NK-92 (cell line): ENCODE results near the gene MICALL2.
"Not testable (repeated sequence)": the region's sequence is repeated elsewhere in the genome, so short reads cannot be mapped to it uniquely, and the experiment has no call there.

Experiments used
- DNase-seq: peaks from one replicate; lab custom pipeline; 2025; ENCODE audit not compliant: unreplicated experiment; lab: John Stamatoyannopoulos, UW

Gene MICALL2

GRCh38 chr7:1449501-1449900, 9.8 kb downstream of the MICALL2 start:
- no peak for DNase-seq

- DNase-seq: no peak
These were observed 10.3 kb downstream of the MICALL2 start for GRCh38 chr7:1448958-1449357.

- DNase-seq: no peak
These were observed 11.6 kb downstream of the MICALL2 start for GRCh38 chr7:1447551-1448244.

GRCh38 chr7:1447112-1447511, 12.2 kb downstream of the MICALL2 start:
- no peak for DNase-seq

GRCh38 chr7:1446620-1447032, 12.6 kb downstream of the MICALL2 start:
- DNase-seq: no peak

- not testable (repeated sequence) for DNase-seq
These were observed 13.2 kb downstream of the MICALL2 start for GRCh38 chr7:1446026-1446425.

GRCh38 chr7:1445341-1445740, 13.9 kb downstream of the MICALL2 start:
- no peak for DNase-seq

GRCh38 chr7:1444925-1445322, 14.3 kb downstream of the MICALL2 start:
- no peak for DNase-seq

- DNase-seq: no peak
These were observed 14.9 kb downstream of the MICALL2 start for GRCh38 chr7:1444214-1444924.

- DNase-seq: not testable (repeated sequence)
These were observed 15.6 kb downstream of the MICALL2 start for GRCh38 chr7:1443587-1444200.

GRCh38 chr7:1442355-1443124, 16.7 kb downstream of the MICALL2 start:
- no peak for DNase-seq

- no peak for DNase-seq
These were observed 17.5 kb downstream of the MICALL2 start for GRCh38 chr7:1441615-1442354.

- DNase-seq: no peak
These were observed 18.6 kb downstream of the MICALL2 start for GRCh38 chr7:1440620-1441019.

- no peak for DNase-seq
These were observed 19.6 kb downstream of the MICALL2 start for GRCh38 chr7:1439373-1440363.

- DNase-seq: no peak
These were observed 20.4 kb downstream of the MICALL2 start for GRCh38 chr7:1438821-1439220.

GRCh38 chr7:1438208-1438607, 21.1 kb downstream of the MICALL2 start:
- DNase-seq: no peak

- DNase-seq: no peak
These were observed 22.0 kb downstream of the MICALL2 start for GRCh38 chr7:1437155-1437880.

GRCh38 chr7:1436608-1437007, 22.7 kb downstream of the MICALL2 start:
- DNase-seq: no peak
